ENCODE data around the gene PTPRR. TPM values are rescaled to one million over a fixed set of nuclear protein-coding genes. Genes with fewer than 3 reads are reported as not detected.

The PTPRR gene
- total RNA-seq, 2 donors from 2014 or later = 0.32 to 2.4 TPM

- Histone ChIP-seq H3K27ac (no peak overlapping the region), H3K36me3 (no peaks in the 10 kb centered on the region), H3K4me1 (replicated peaks) (no peaks in the 10 kb centered on the region), H3K4me3 (no peak overlapping the region), H3K27me3 (replicated peaks; ENCODE audit: insufficient read depth) (peaks cover 4% of the 10 kb centered on the region), H3K9me3 (no peaks in the 10 kb centered on the region)
- TF ChIP-seq POLR2AphosphoS5 (IDR thresholded peaks at IDR 0.05) (no peak), CTCF (IDR thresholded peaks at IDR 0.05) (no peak), POLR2A (IDR thresholded peaks at IDR 0.05) (no peak)
- WGBS = 73% methylated on average over 2 of the region's 2 CpGs
- intact Hi-C loops (cut with DNase I) = no loop called here
- no peak for DNase-seq (ENCODE audit: low spot score)
These were observed 1.4 kb downstream of the PTPRR start for GRCh38 chr12:70919176-70919575.

DNA sequence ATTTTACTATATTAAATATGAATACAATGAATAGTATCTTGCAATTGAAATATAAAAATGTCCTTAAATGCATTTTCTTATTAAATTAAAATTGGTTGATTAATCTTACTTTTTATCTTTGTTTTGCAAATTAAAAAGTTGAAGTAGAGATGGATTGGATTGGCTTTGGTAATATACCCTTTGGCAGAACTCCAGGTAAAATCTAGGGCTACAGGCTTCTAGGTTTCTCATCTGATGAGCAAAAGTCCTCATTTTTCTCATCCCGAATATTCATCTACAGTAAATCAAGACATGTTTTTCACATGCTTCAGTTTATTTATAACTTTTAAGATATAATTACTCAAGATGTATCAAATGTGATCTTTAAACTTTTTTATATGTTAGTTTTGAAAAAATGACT, 2.2 kb downstream of the PTPRR start:
- no peak for DNase-seq (ENCODE audit: low spot score)
- 85% methylated on average over 1 of the region's 1 CpG for WGBS
- intact Hi-C loops (cut with DNase I) = no loop called here
- no peak overlapping the region for H3K4me3 ChIP-seq
- no peak overlapping the region for H3K27ac ChIP-seq
- H3K27me3 ChIP-seq (replicated peaks; ENCODE audit: insufficient read depth) = peaks cover 4% of the 10 kb centered on the region
- H3K36me3 ChIP-seq = no peaks in the 10 kb centered on the region
- no peaks in the 10 kb centered on the region for H3K4me1 ChIP-seq (replicated peaks)
- TF ChIP-seq CTCF (IDR thresholded peaks at IDR 0.05) (no peak), POLR2A (IDR thresholded peaks at IDR 0.05) (no peak), POLR2AphosphoS5 (IDR thresholded peaks at IDR 0.05) (no peak)
- no peaks in the 10 kb centered on the region for H3K9me3 ChIP-seq

DNA sequence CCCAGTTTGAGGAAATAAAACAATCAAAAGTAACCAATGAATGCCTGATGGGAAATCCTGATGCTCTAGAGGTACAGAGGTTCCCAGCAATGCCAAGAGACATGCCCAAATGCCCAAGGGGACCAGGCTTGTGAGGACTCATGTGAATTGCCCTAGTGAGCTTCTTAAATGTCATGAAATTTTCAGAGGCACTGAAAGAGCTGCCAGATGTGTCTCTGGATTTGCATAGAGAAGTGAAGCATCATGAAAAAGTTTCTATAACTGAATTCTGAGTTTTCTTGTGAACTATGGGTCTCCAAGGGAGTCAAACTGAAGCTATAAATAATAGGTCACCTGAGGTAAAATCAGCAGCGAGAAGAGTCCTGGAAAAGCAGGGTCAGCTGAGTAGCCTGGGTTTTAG, 9.9 kb downstream of the PTPRR start:
- no peaks in the 10 kb centered on the region for H3K27me3 ChIP-seq (replicated peaks; ENCODE audit: insufficient read depth)
- 80% methylated on average over 1 of the region's 1 CpG for WGBS
- H3K9me3 ChIP-seq = no peaks in the 10 kb centered on the region
- no peak overlapping the region for H3K4me3 ChIP-seq
- no peak overlapping the region for H3K27ac ChIP-seq
- H3K36me3 ChIP-seq = no peaks in the 10 kb centered on the region
- H3K4me1 ChIP-seq (replicated peaks) = no peaks in the 10 kb centered on the region
- DNase-seq (ENCODE audit: low spot score) = no peak
- no peak for TF ChIP-seq POLR2A (IDR thresholded peaks at IDR 0.05)
- no peak for TF ChIP-seq POLR2AphosphoS5 (IDR thresholded peaks at IDR 0.05)
- TF ChIP-seq CTCF (IDR thresholded peaks at IDR 0.05) = no peak
- intact Hi-C loops (cut with DNase I) = no loop called here

DNA sequence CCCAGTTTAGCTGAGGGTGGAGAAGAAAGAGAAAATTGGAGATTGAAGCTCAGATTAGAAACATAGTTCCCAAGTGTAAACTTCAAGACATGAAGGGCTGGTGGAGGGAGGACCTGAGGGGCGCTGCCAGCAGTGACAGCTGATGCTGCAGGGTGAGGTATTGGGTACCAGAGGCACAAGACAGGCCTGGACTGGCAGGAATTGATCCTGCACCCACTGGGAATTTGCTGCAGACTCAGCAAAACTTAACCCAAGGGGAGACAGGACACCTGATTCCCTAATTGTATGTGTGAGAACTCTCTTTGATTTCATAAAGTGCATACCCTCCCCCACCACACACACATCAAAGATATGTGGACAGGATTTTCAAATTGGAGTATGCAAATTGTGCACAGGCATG, 11.6 kb downstream of the PTPRR start:
- no peaks in the 10 kb centered on the region for H3K27me3 ChIP-seq (replicated peaks; ENCODE audit: insufficient read depth)
- DNase-seq (ENCODE audit: low spot score) = no peak
- intact Hi-C loops (cut with DNase I) = no loop called here
- H3K4me3 ChIP-seq = no peak overlapping the region
- no peaks in the 10 kb centered on the region for H3K4me1 ChIP-seq (replicated peaks)
- H3K27ac ChIP-seq = no peak overlapping the region
- WGBS = 45% methylated on average over 1 of the region's 1 CpG
- TF ChIP-seq POLR2AphosphoS5 (IDR thresholded peaks at IDR 0.05) = no peak
- no peak for TF ChIP-seq CTCF (IDR thresholded peaks at IDR 0.05)
- no peak for TF ChIP-seq POLR2A (IDR thresholded peaks at IDR 0.05)
- H3K36me3 ChIP-seq = no peaks in the 10 kb centered on the region
- no peaks in the 10 kb centered on the region for H3K9me3 ChIP-seq

DNA sequence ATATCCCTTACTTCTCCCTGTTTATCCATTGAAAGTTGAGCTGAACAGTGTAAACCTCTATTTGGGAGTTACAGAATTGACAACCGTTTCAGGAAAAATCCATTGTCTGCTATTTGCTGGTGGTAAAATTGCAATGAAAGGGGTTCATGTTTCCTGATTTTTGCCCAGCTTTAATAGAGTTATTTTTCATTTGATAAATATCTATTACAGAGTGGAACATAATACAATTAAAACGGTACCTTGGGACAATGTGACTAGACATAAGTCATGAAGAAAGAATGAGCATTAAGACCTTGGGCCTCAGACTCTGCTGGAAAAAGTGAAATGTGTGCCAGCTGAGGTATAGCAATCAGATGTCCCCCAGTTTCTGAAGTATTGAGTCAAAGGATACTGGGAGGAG, 13.1 kb downstream of the PTPRR start:
- no peak for TF ChIP-seq POLR2A (IDR thresholded peaks at IDR 0.05)
- no peak for TF ChIP-seq CTCF (IDR thresholded peaks at IDR 0.05)
- no peak for TF ChIP-seq POLR2AphosphoS5 (IDR thresholded peaks at IDR 0.05)
- H3K27ac ChIP-seq = no peak overlapping the region
- no peaks in the 10 kb centered on the region for H3K36me3 ChIP-seq
- H3K27me3 ChIP-seq (replicated peaks; ENCODE audit: insufficient read depth) = no peaks in the 10 kb centered on the region
- WGBS = 35% methylated on average over 2 of the region's 2 CpGs
- no peak overlapping the region for H3K4me3 ChIP-seq
- no peaks in the 10 kb centered on the region for H3K4me1 ChIP-seq (replicated peaks)
- intact Hi-C loops (cut with DNase I) = no loop called here
- no peak for DNase-seq (ENCODE audit: low spot score)
- no peaks in the 10 kb centered on the region for H3K9me3 ChIP-seq

Measured in prostate gland (tissue), 2 donors.